ENCODE results near the gene IL9R.

IL9R gene

GRCh38 chrX:156001667-156002021 lies 4.1 kb downstream of the IL9R start:
- ChIA-PET POLR2A (no interaction called here), CTCF (no interaction called here)
- H3K36me3 ChIP-seq (ENCODE audit: control insufficient read depth in 2 of 2, insufficient read depth in 1 of 2, low read length in 2 of 2): no peaks in the 10 kb centered on the region
- no peak overlapping the region for H3K4me3 ChIP-seq (ENCODE audit: low read depth, low read length)
- no peaks in the 10 kb centered on the region for H3K4me1 ChIP-seq (ENCODE audit: control insufficient read depth, insufficient read depth, low read length)
- H3K27ac ChIP-seq (ENCODE audit: extremely low read depth, low read depth, low read length): no peak overlapping the region
- no peaks in the 10 kb centered on the region for H3K9me3 ChIP-seq (ENCODE audit: control insufficient read depth, insufficient read depth, low read depth, low read length)
- TF ChIP-seq ZNF423 (tag by site-specific recombination; IDR thresholded peaks at IDR 0.05) (no peak), WT1 (tag by site-specific recombination; IDR thresholded peaks at IDR 0.05) (no peak), SETDB1 (IDR thresholded peaks at IDR 0.05; ENCODE audit: insufficient read length, low read length) (no peak), BCL11B (tag by site-specific recombination; IDR thresholded peaks at IDR 0.05; ENCODE audit: low read depth) (no peak), ZSCAN16 (tag by site-specific recombination; IDR thresholded peaks at IDR 0.05) (no peak), ZNF610 (tag by site-specific recombination; IDR thresholded peaks at IDR 0.05; ENCODE audit: borderline replicate concordance) (no peak)

- ChIA-PET POLR2A (no interaction called here), CTCF (no interaction called here)
- Histone ChIP-seq H3K27ac (ENCODE audit: extremely low read depth, low read depth, low read length) (no peak overlapping the region), H3K4me1 (ENCODE audit: control insufficient read depth, insufficient read depth, low read length) (no peaks in the 10 kb centered on the region), H3K9me3 (ENCODE audit: control insufficient read depth, insufficient read depth, low read depth, low read length) (no peaks in the 10 kb centered on the region), H3K36me3 (ENCODE audit: control insufficient read depth in 2 of 2, insufficient read depth in 1 of 2, low read length in 2 of 2) (no peaks in the 10 kb centered on the region), H3K4me3 (ENCODE audit: low read depth, low read length) (no peak overlapping the region)
- TF ChIP-seq SP2 (tag by site-specific recombination; IDR thresholded peaks at IDR 0.05) (no peak), ZFP3 (tag by site-specific recombination; IDR thresholded peaks at IDR 0.05; ENCODE audit: low read depth) (no peak), ZNF10 (tag by site-specific recombination; IDR thresholded peaks at IDR 0.05) (no peak), ZNF239 (tag by site-specific recombination; IDR thresholded peaks at IDR 0.05) (no peak), ZNF776 (tag by site-specific recombination; IDR thresholded peaks at IDR 0.05; ENCODE audit: borderline replicate concordance) (no peak), ZNF155 (tag by site-specific recombination; IDR thresholded peaks at IDR 0.05) (no peak), ZNF623 (tag by site-specific recombination; IDR thresholded peaks at IDR 0.05) (no peak), ZNF660 (tag by site-specific recombination; IDR thresholded peaks at IDR 0.05) (no peak), ZBTB21 (tag by site-specific recombination; IDR thresholded peaks at IDR 0.05) (no peak), GFI1B (tag by site-specific recombination; IDR thresholded peaks at IDR 0.05) (no peak), PRDM6 (tag by site-specific recombination; IDR thresholded peaks at IDR 0.05) (no peak), ZFP41 (tag by site-specific recombination; IDR thresholded peaks at IDR 0.05; ENCODE audit: borderline replicate concordance) (no peak), ZNF391 (tag by site-specific recombination; IDR thresholded peaks at IDR 0.05; ENCODE audit: borderline replicate concordance, low read depth) (no peak), HOXC10 (CRISPR knock-in tag; IDR thresholded peaks at IDR 0.05) (no peak), ZNF19 (tag by site-specific recombination; IDR thresholded peaks at IDR 0.05; ENCODE audit: low read depth) (no peak), ZNF48 (tag by site-specific recombination; IDR thresholded peaks at IDR 0.05) (no peak), ZNF670 (tag by site-specific recombination; IDR thresholded peaks at IDR 0.05; ENCODE audit: low read depth) (no peak)
These were observed 5.0 kb downstream of the IL9R start for GRCh38 chrX:156002507-156002906.

DNA sequence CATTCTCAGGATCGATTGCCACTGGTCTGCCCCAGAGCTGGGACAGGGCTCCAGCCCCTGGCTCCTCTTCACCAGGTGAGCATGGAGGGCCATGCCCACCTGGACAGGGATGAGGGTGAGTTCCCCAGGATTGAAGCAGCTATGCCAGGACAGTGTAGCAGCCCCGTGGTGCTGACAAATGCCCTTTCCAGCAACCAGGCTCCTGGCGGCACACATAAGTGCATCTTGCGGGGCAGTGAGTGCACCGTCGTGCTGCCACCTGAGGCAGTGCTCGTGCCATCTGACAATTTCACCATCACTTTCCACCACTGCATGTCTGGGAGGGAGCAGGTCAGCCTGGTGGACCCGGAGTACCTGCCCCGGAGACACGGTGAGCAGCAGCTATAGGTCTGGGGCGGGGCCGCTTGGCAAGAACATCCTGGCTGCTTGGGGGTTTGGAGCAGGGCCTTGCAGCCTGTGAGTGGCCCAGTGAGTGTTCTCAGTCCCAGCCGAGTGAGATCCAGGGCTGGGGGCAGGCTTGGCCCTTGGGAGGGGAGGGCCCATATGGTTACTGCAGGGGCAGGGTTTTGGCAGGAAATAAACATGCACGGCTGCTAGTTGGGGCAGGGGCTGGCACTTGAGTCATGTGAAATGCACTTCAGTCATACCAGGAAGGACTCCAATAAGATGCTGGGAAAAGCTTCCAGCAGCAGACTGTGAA lies 6.1 kb downstream of the IL9R start:
- Histone ChIP-seq H3K9me3 (ENCODE audit: control insufficient read depth, insufficient read depth, low read depth, low read length) (no peaks in the 10 kb centered on the region), H3K4me3 (ENCODE audit: low read depth, low read length) (no peak overlapping the region), H3K27ac (ENCODE audit: extremely low read depth, low read depth, low read length) (no peak overlapping the region), H3K36me3 (ENCODE audit: control insufficient read depth in 2 of 2, insufficient read depth in 1 of 2, low read length in 2 of 2) (no peaks in the 10 kb centered on the region), H3K4me1 (ENCODE audit: control insufficient read depth, insufficient read depth, low read length) (no peaks in the 10 kb centered on the region)
- CTCF ChIA-PET: no interaction called here
- POLR2A ChIA-PET: no interaction called here
- TF ChIP-seq, protein P1, sequence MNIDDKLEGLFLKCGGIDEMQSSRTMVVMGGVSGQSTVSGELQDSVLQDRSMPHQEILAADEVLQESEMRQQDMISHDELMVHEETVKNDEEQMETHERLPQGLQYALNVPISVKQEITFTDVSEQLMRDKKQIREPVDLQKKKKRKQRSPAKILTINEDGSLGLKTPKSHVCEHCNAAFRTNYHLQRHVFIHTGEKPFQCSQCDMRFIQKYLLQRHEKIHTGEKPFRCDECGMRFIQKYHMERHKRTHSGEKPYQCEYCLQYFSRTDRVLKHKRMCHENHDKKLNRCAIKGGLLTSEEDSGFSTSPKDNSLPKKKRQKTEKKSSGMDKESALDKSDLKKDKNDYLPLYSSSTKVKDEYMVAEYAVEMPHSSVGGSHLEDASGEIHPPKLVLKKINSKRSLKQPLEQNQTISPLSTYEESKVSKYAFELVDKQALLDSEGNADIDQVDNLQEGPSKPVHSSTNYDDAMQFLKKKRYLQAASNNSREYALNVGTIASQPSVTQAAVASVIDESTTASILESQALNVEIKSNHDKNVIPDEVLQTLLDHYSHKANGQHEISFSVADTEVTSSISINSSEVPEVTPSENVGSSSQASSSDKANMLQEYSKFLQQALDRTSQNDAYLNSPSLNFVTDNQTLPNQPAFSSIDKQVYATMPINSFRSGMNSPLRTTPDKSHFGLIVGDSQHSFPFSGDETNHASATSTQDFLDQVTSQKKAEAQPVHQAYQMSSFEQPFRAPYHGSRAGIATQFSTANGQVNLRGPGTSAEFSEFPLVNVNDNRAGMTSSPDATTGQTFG (tag by site-specific recombination; IDR thresholded peaks at IDR 0.05; ENCODE audit: borderline replicate concordance): no peak
- TF ChIP-seq SETDB1 (IDR thresholded peaks at IDR 0.05; ENCODE audit: insufficient read length, low read length) (no peak), ZNF658 (tag by site-specific recombination; IDR thresholded peaks at IDR 0.05) (no peak), ZNF639 (tag by site-specific recombination; IDR thresholded peaks at IDR 0.05) (no peak), ZSCAN30 (tag by site-specific recombination; IDR thresholded peaks at IDR 0.05) (no peak), ZNF791 (tag by site-specific recombination; IDR thresholded peaks at IDR 0.05) (no peak)
